Glomerular endothelial cell (primary cell): ENCODE results near the gene CORO7. TPM values are rescaled to one million over a fixed set of nuclear protein-coding genes. Genes with fewer than 3 reads are reported as not detected.

Source experiments
- DNase-seq: peaks from one replicate; pipeline ENCODE4 v3.0.0-alpha.2; 2011; ENCODE audit warnings: low read depth, low spot score; ENCODE audit errors: extremely low read depth
- total RNA-seq: library from RNA; depleted of rRNA; stranded (reverse); fragments of >200 nt; gene quantifications from 2 replicates; pipeline ENCODE4 v1.2.3, GENCODE V29; 2015

CORO7 gene
- total RNA-seq, 1 donor from 2014 or later = 96.6 TPM

DNA sequence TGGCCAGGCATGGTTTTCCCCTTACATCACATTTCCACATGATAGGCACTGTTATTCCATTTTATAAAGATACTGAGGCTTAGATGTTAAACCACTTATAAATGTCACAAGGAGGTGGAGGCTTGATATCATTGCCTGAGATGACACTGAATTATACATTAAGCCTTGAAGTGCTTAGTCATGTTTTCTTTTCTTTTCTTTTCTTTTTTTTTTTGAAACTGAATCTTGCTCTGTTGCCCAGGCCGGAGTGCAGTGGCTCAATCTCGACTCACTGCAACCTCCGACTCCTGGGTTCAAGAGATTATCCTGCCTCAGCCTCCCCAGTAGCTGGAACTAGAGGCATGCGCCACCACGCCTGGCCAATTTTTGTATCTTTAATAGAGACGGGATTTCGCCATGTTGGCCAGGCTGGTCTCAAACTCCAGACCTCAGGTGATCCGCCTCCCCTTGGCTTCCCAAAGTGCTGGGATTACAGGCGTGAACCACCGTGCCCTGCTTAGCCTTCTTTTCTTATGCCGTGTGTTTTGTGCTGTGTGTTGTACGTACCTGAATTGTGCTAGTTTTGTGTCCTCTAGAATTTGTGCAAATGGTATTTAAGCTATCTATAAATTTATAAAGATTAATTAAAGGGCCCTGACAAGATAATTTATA is 10.5 kb upstream of the CORO7 start:
- DNase-seq = no peak

DNA sequence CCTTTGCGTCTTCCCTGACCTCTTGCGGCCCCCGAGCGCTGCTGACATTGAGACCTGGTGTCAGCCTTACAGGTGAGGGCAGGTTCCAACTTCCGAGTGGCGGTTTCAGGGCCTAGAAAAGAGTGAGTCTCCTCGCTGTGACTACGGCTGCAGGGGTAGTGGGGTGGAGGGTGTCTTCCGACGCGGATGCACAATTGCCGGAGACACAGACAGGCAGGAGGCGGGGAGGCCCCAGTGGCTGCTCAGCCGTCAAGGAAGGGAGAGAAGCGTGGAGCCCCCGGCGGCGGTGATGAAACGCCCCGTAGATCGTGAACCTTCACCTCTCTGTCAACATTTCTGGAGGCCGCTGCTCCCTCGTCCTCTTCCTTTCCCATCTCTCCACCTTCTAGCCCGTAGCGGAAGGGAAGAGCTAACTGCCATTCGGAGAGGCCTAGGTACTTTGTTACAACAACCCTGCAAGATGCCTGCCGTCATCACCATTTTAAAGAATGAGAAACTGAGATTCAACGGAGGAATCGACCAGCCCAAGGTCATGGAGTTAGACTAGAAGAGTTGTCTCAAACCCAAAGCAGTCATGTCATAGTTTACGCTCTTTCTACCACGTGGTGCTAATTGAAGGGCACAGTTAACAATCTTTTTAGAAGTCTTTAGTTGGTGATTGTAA is 9.8 kb upstream of the CORO7 start:
- no peak for DNase-seq

DNA sequence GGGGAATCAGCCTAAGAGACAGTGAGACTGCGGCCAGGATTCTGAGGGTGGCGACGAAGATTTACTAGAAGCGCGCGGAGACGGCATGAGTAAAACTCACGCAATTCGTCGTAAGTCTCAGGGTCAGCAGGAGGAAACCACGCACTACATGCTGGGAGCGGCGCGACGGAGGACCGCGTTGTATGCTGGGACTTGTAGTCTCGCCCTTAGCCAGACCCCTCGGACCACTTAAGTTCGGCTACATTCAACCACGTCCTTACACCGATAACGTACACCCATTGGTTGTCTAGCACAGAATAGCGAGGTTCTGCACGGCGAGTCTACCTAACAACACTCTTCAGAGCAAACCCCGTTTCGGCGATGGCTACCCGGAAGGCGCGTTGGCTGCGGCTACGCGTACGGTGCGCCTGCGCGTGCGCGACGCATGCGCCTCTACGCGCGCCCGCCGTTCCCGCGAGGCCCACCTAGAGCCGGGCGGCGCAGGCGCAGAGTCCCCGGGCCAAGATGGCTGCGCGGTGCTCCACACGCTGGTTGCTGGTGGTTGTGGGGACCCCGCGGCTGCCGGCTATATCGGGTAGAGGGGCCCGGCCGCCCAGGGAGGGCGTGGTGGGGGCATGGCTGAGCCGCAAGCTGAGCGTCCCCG is 9.1 kb upstream of the CORO7 start, which contains the start of gene DNAJA3:
Gene DNAJA3 (plus strand): TSS at position 491 of the 643 bp plus-strand sequence. CDS start 14 bp downstream, at position 505.
- DNase-seq = peak; percentile 78

DNA sequence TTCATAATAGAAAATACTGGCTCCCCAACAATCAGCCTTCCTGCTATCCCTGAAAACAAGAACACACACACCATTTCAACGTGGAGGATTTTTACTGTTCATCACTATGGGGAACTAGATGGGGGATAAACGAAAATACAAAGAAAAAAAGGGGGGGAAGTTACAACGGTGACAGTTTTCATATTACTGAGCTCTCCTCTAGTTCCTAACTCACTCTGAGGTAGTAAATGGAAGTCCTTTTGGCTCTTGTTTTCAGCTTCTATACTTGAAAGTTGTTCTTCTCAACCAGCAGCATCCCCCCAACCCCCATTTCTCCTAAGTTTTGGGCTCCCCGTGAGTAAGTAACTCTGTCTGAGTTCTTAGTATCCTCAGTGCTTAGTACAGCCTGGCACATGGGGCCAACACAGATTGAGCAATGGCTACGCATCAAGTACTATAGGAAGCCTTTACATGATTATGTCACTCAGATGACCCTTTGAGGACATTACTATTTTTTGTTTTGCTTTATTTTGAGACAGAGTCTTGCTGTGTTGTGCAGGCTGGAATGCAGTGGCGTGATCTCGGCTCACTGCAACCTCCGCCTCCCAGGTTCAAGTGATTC is 4.2 kb upstream of the CORO7 start:
- DNase-seq = no peak

DNA sequence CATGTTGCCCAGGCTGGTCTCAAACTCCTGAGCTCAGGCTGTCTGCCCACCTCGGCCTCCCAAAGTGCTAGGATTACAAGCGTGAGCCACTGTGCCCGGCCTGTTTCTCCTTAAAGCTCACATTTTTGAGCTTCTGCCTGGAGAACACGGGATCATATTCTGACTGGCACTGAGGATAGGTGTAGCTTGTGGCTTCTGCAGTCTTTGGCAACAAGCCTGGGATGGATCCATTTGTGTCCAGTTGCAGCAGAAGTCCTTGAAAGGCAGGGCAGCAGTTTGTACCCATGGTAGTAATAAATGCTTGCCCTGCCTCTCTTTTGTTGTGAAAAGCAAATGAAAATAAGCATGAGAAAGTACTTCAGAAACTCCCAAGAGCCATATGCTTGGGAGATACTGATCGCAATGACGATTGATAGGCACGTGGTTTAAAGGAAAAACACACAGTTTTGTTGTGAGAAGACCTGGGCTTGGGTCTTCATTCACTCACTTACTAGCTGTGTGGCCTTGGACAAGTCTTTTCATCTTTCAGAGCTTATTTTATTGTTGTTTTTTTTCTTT is 3.1 kb upstream of the CORO7 start:
- DNase-seq = no peak

DNA sequence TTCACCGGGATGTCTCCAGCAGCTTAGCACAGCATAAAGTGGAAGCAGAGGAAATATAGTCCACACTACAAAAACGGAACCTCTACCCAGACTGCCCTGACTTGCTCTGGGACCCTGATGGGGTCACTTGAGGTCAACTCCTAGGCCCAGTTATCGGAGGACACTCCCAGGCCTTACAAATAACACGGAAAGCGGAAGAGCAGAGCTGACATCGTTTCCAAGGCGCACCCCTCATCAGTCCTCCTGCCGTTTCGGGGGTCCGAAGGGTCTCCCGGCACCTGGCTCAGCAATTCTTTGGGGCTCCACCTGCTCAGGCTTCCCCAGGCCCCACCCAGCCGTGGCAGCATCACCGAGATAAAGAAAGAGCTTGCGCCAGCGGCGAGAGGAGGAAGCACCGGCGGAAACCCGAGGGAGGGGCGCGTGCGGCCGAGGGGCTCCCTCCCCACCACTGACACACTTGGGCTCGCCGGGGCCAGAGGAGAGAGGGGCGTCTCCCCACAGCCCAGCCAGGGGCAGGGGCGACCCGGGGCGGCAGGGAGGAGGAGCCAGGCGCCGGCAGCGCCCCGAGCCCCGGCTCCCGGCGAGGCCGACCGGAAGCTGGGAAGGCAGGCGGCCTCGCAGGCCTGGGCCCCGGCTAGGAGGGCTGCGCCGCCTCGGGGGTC is 727 bp downstream of the CORO7 start:
- no peak for DNase-seq

DNA sequence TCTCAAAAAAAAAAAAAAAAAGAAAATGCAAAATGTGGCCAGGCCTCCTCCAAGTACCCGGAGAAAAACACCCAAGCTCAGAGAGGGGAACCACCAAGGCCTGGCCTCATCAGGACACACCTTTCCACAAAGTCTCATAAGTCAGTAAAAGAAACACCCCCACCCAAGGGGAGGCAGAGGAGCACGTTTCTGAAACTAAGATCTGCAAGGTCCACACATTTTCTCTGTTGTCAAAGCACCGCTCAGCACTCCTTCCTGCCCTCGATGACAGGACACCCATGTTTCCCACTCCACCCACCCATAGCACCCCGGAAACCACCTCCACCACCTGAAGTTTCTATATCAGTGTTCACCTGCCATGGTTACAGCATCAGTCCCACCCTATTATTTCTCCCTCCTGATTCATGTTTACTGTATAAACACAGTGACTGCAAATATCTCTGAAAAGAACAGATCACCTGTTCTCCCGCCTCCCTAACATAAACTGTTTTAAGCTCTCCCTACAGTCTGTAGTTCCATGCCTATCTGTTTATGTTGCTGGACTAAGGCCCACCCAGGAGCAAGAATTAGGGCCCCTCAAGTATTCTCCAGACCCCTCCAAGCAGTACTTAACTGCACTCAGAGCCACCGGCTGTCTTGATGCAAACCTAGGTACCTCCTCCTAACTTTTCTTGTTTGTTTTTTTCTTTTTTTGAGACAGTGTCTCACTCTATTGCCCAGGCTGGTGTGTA is 2.0 kb downstream of the CORO7 start:
- DNase-seq = no peak

DNA sequence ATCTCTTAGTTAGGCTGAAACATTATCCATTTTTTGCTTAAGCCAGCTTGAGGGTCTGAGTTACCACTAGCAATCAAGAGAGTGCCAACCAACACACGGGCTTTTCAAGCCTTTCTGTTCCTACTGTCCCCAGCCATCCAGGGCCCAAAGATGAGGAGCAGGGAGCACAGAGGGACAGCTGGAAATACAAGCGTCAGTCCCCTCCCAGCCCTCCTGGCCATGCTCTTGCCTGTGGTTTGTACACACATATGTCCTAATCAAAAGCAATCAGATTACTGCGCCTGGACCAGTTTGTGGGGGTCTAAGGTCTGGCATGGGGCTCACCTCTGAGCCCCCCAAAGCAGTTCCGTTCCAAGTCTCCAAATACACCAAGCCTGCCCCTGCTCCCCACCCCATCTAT is 3.5 kb downstream of the CORO7 start:
- DNase-seq = no peak

DNA sequence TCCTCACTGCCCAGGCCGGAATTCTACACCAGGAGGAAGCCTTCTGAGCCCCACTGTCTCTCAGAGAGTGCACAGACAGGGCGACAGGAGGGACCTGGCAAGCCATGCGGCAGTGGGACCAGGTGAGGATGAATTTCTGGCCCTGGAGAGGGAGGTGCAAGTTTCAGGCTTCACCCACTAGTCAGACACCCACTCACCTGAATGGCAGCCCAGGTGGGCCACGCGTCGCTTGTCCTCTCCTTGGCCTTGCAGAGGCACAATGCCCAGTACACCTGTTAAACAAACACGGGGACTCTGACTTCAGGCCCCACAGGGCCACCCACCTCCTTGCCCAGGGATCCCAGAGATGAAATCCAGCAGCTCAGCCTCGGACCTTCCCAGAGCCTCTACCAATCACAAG is 4.2 kb downstream of the CORO7 start:
- no peak for DNase-seq

DNA sequence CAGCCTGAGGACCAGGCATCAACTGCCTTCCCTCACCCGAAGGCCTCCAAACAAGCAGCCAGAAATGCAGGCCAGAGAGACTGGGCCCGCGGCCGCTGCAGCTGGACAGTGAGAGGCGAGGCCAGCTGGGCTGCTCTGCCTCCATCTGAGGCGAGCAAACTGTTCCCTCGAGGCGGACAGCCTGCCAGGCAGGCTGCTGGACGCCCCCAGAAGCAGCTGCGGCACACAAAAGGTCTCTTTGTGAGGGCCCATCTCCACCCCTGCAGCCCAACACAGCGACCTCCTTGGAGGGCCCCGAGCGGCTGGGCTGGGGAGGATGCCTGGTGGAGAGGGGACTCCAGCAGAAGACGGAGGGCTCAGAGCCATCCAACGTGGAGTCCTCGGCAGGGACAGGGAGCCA is 4.7 kb downstream of the CORO7 start:
- DNase-seq = no peak

DNA sequence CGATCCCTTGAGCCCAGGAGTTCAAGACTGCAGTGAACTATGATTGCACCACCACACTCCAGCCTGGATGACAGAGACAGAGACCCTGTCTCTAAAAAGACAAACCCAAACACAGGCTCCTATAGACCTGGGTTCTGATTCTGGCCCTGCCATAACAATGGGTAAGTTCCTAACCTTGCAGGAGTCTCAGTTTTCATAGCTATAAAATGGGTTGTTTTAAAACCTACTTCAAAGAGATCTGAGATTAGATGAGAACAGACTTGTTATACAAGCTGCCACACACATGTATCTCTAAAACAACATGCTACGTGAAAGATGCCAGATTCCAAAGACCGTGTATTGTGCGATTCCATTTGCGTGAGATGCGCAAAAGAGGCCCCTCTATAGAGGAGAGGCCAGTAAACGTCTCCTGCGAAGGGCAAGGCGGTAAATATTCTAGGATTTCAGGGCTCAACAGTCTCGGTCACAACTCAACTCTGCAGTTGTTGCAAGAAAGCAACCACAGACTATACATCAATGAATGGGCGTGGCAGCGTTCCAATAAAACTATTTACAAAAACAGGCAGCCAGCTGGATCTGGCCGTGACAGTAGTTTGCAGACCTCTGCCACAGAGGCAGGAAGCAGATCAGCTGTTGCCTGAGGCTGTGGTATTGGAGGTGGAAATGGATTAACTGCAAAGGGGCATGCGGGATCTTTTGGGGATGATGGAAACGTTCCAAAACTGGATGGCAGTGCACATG is 5.9 kb downstream of the CORO7 start:
- DNase-seq = no peak

DNA sequence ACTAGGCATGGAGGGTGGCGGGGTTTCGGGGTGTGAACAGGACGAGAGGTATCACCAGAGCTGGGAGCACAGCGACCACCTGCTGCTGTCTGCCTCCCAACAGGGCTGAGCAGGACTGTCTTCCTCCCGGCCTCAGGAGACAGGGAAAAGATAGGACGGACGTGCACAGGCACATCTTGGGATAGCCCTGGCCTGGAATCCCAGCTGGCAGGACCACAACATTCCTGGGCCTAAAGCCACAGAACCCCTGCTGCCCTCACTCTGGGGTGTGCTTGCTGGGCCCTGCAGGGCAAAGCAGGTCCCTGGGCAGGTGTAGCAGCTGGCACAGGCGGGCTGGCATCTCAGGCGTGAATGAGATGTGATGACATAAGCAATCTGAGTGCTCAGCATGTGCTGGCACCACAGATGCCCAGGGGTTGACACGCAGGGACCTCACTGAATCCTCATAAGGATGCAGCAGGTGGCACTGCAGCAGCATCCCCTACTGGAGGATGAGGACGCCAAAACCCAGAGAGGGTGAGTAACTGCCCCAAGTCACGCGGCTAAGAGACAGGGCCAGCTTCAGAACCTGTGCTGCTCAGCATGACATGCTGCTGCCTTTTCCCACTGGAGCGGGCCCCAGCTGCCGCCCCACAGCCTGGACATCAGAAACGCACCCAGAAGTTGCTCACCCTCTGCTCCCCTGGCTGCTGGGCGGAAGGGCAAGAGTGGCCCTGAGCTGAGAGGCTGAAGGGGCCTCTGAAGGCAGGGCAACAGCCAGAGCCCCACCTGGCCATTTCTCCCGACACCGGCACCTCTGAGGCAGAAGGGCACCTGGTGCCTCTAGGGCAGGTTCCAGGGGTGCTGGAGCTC is 7.1 kb downstream of the CORO7 start:
- no peak for DNase-seq

DNA sequence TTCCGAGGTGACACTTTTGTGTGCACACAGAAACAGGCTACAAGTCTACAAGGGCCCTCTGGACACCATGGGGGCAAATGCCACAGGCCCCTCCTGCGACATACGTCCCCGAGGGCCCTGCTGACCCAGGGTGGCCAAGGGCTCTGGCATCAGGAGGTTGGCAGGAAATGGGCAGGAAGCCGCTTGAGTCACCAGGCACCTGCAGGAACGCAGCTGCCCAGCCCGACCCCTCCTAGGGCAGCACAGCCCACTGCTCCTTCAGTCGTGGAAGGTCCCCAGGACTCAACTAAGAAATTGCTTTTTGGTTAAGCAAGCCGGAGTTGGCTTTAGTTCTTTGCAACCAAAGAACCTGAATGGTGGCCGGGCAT is 8.1 kb downstream of the CORO7 start:
- DNase-seq = no peak

DNA sequence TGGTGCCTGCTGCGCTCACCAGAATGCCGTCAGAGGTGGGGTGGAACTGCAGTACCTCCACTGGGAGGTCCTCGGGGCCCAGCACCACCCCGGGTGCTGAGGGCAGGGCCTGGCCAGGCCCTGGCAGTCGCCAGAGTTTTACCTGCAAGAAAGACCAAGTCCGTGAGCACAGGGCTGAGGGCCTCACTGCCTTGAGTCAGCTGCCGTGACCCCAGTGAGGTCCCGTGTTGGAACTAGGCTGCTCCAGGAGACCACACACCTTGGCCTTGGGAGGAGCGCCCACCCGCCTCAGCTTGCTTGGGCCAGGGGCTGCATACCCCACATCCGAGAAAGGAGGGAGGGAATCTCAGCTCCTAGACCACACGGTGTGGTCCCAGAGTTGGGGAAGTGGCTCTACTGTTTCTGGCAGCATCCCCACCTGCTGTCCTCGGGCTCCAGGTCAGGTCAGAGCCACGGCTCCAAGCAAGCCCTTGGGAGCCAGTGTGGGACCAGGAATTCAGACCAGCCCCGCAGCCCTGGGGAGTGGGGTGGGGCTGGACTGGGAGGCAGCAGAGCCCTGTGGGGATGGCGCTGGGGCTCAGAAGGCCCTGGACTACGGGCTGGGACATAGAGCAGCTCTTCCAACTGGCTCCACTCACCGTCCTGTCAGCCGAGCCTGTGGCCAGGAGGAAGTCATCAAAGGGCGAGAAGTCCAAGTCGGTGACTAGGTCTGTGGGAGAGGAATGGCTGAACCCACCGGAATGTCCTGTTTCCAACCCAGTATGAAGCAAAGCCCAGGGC is 8.7 kb downstream of the CORO7 start:
- DNase-seq = no peak

DNA sequence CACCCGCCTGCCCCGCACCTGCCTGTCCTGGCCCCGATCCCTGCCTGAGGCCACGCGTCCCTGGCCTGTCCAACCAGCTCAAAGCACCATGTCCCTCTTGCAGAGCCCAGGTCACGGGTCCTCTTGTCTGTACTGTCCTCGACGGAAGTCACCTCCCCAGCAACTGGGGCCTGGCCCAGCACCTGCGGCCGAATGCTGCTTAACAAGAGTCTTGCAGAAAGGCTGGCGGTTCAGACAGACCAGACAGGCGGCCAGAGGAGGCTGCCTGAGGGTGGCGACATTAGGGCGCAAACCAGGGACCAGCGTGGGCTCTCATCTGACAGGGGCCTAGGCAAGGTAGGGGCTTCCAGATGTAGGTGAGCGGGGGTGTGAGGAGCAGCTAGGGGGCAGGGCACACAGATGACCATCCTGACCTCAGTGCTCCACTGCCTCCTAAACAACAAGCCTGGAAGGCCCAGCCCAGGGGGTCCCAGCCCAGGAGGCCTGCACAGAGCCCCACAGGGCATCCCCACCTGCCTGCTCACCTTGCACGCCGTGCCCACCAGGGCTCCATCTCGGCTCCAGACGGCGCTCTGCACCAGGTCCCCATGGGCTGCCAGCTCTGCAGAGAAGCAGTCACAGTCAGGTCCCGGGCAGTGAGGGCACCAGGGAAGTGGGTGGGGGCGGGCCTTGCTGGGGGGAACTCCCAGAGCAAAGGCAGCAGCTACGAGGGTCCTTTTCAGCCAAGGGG is 11.3 kb downstream of the CORO7 start:
- no peak for DNase-seq

DNA sequence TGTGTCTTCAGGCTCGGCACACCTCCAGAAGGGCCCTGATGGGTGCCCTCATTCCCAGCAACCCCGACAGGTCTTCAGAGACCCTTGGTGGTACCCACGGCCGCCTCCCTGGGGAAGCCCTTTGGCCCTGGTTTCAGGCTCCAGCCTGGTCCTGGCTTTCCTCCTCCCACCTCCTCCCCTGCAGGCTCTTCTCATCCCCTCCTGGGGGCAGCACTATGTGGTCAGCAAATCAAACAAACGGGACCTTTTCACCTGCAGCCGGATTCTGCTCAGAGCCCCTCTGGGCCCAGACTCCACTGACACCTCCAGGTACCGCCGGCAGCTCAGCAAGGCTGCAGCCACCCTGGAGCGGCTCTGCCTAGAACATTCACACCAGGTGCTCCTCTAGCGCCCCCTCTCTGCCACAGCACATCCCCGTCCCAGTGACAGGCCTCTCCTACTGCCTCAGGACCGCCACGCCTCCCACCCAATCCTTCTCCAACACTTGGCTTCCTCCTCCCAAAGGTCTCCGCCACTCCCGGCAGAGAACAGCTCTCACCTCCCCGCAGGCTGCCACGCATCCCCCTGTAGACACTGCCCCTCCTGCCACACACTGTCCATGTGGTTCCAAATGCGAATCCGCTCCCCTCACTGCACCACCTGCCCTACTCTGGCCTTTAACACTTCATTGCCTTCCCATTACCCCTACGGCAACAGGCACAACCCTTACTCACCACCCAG is 12.0 kb downstream of the CORO7 start:
- no peak for DNase-seq
